ENCODE results near the gene ABITRAM. TPM values are rescaled to one million over a fixed set of nuclear protein-coding genes. Genes with fewer than 3 reads are reported as not detected.

Gene ABITRAM
- total RNA-seq, 1 experiment from 2014 or later, result 13.4 TPM

GRCh38 chr9:108956631-108957026, 22.4 kb downstream of the ABITRAM start:
- DNase-seq (ENCODE audit: low read depth, low spot score) (no peak), ATAC-seq (no peak)
- CTCF ChIA-PET, result no interaction called here
- H3K79me2 ChIP-seq (ENCODE audit: insufficient read depth, low read length), result no peaks in the 10 kb centered on the region; the same call in 1 of the 2 replicates
- intact Hi-C loops (cut with micrococcal nuclease), result no loop called here
- peaks cover 0 to 8% of the 10 kb centered on the region in 2 experiments; a peak in 1 of 4 replicates for H3K36me3 ChIP-seq (ENCODE audit: control insufficient read depth in 1 of 2, insufficient read depth in 2 of 2, low read length in 2 of 2)
- H3K9me3 ChIP-seq (ENCODE audit: control insufficient read depth in 1 of 2, insufficient read depth in 1 of 2, low read depth in 1 of 2, low read length in 2 of 2), result no peaks in the 10 kb centered on the region
- no peaks in the 10 kb centered on the region for H3K9me2 ChIP-seq (ENCODE audit: insufficient read depth)
- no peak overlapping the region for H3K4me3 ChIP-seq (replicated peaks in 1 of 2; ENCODE audit: low read depth in 1 of 2, low read length in 2 of 2)
- TF ChIP-seq CBX3 (IDR thresholded peaks at IDR 0.05; ENCODE audit: low read depth) (no peak), YY1 (IDR thresholded peaks at IDR 0.05; ENCODE audit: extremely low read depth, insufficient replicate concordance, low read depth, low read length) (no peak), CTCF (IDR thresholded peaks at IDR 0.05 in 2 of 3, conservative IDR thresholded peaks at IDR 0.05 in 1 of 3; ENCODE audit: borderline replicate concordance in 1 of 3, insufficient read depth in 1 of 3, low read depth in 2 of 3, low read length in 2 of 3) (no peak), EZH2phosphoT487 (IDR thresholded peaks at IDR 0.05; ENCODE audit: borderline replicate concordance) (no peak), REST (IDR thresholded peaks at IDR 0.05; ENCODE audit: low read depth) (no peak), EGR1 (IDR thresholded peaks at IDR 0.05; ENCODE audit: low read depth) (no peak), POLR2AphosphoS5 (IDR thresholded peaks at IDR 0.05; ENCODE audit: low read depth, low read length) (no peak), MAX (IDR thresholded peaks at IDR 0.05) (no peak), SIN3A (IDR thresholded peaks at IDR 0.05; ENCODE audit: low read depth) (no peak)
- H3K27me3 ChIP-seq (ENCODE audit: insufficient read depth, low read length), result no peaks in the 10 kb centered on the region
- H3K27ac ChIP-seq (ENCODE audit: low read depth, low read length), result no peak overlapping the region
- H4K20me1 ChIP-seq (ENCODE audit: insufficient read depth), result no peaks in the 10 kb centered on the region
- H3K4me2 ChIP-seq (ENCODE audit: low read length), result no peak overlapping the region
- RAD21 ChIA-PET (ENCODE audit: low non-redundant PET in 1 of 2, low total read pairs in 2 of 2, uncharacterized antibody in 2 of 2, unreplicated experiment in 2 of 2), result no interaction called here
- no peaks in the 10 kb centered on the region for H3K4me1 ChIP-seq (ENCODE audit: control insufficient read depth in 1 of 2, insufficient read depth in 2 of 2, low read length in 2 of 2)
- no TSS peak for BruUV-seq (replicated peaks)
- H2AFZ ChIP-seq (ENCODE audit: low read depth, low read length, poor library complexity, severe bottlenecking), result no peak overlapping the region
- H3K9ac ChIP-seq (ENCODE audit: low read length), result no peak overlapping the region
- POLR2A ChIA-PET, result no interaction called here

Measured in HCT116 (cell line).